GM12872 (cell line): Measurements from ENCODE around the gene ARHGAP24.

Experiments
- TF ChIP-seq, protein P1 (sequence below): IDR thresholded peaks from 3 replicates; pipeline ENCODE4 v1.5.1; 2011; ENCODE audit warnings: low read depth, mild to moderate bottlenecking, low read length, moderate library complexity; ENCODE audit not compliant: insufficient read depth

ARHGAP24 gene

DNA sequence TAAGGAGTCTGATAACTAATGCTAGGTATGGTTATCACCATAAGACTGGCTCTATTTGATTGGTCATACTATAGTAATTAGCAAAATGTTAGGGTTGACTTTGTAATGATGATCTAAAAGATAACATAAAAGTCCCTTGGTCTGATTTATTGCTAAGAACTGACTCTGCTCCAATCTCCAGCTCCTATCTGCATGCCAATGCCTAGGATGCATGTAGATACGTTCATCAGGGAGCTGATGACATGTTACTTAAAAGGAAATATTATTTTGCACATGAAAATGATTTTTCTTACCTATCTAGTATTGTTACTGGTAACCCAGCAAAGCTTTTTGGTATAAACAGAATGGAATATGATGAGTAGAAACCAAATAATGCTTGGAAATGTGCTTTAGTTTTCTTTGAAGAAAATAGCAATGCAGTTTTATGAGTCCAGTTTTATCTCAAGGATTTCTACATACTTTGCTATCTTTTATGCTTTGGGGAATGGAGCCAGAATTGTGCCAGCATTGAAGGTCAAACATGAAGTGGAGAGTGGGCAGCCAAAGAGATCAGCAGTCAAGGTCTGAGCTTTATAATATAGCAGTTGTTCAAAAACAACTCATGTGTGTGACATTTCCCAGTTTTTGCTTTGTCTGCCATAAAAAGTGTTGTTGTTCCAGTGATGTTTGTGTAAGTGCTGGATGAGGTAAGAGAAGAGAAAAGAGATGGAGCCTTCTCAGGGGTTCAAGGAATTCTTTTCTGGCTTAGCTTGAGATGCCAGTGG, 121.0 kb downstream of the ARHGAP24 start:
- TF ChIP-seq, protein P1, sequence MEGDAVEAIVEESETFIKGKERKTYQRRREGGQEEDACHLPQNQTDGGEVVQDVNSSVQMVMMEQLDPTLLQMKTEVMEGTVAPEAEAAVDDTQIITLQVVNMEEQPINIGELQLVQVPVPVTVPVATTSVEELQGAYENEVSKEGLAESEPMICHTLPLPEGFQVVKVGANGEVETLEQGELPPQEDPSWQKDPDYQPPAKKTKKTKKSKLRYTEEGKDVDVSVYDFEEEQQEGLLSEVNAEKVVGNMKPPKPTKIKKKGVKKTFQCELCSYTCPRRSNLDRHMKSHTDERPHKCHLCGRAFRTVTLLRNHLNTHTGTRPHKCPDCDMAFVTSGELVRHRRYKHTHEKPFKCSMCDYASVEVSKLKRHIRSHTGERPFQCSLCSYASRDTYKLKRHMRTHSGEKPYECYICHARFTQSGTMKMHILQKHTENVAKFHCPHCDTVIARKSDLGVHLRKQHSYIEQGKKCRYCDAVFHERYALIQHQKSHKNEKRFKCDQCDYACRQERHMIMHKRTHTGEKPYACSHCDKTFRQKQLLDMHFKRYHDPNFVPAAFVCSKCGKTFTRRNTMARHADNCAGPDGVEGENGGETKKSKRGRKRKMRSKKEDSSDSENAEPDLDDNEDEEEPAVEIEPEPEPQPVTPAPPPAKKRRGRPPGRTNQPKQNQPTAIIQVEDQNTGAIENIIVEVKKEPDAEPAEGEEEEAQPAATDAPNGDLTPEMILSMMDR = no peak

DNA sequence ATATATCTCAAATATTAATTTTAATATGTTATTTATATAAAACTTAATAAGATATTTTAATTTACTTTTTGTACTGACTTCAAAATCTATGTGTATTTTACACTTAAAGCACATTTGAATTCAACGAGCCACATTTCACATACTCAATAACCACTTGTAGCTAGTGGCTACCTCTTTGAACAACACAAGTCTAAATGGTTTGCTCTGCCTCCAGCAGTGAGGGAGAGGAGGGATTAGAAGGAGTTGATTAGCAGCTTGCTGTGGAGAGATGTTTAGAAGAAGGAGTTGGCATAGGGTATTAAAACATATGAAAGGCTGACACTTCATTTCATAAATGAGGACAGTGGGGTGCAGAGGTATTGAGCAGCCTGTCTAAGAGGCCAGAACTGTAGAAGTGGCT, 124.0 kb downstream of the ARHGAP24 start:
- TF ChIP-seq, protein P1 = no peak

DNA sequence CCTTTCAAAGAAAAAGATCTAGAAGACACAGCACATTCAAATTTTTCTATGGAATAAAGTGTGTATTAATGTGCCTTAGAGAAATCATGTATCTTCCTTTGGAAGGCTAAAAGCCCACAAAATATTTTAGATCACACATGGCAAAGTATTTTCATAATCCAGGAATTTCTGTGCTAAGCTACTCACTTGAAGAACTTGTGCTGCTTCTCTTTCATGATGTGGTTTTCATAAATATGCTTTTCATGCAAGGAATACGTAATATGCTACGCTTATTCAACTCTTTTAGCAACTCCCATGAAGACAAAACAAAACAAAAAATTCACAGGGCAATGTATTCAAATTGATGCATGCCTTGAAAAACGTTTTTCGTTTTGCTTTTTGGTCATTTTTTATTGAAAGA, 125.6 kb downstream of the ARHGAP24 start:
- TF ChIP-seq, protein P1 = no peak

DNA sequence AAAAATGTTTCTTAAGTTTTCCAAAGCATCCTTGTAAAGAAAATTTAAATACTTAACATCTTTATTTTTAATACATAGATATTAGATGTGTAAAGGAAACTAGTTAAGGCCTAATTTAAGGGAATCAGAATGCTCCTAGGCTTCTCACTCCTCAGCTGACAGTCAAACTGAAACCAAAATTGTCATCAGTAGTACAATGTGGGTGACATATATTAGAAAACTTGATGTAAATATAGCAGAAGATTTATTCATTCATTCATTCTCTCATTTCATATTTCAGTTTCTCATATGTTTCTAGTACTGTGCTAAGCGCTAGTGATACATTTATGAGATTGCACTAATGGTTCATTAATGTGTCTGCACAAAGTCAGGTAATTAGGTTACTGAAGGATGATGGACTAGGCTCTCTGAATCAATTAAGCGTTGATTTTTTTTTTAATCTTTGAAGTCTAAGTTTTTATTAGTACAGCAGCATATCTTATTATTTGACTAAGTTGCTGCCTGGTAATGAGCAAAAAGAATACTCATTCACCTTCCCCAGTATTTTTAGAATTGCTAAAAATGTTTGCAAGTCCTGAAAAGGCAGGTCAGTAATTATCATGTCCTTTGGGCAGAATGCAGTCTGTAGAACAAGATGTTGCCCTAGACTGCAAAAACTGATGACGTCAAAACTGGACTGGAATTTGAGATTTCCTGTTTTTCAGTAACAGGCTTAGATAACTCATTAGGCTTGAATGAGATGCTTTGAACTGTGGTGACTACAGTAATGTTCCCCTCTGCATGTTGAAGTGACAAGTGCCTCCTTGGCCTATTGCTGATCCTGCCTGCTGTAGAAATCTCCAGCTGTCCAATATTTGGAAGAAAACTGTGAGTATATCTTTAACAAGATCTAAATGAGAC, 128.7 kb downstream of the ARHGAP24 start:
- TF ChIP-seq, protein P1 = no peak

DNA sequence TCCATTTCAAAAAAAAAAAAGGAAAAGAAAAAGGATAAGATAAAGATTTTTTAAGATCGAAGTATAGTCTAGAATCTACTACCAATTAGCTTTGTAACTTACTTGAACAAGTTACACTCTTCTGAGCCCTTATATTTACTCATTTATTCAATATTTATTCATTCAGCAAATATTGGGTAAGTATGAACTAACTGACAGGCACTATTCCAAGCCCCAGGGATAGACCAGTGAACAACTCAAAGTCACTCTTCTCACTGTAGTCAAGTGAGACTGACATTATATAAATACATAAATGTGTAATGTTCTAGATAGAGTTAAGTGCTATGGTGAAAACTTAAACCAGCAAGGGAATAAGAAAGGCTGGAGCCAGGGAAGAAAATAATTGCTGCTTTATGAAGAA, 131.6 kb downstream of the ARHGAP24 start:
- TF ChIP-seq, protein P1 = no peak

DNA sequence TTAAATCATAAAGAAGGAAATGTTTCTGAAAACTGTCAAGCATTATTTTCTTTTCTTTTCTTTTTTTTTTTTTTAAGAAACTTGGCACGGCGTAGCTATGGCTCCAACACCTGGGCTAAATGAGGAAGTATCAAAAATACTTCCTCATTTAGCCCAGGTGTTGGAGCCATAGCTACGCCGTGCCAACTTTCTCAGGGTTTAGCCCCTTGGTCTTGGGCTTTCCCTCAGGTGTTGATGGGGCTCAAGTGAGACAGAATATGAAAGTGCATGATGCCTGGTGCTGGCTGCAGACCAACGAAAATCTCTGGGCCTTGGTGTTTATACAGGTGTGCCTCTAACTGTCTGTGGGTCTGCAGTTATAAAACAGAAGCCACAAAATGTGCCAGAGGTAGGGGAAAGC, 132.7 kb downstream of the ARHGAP24 start:
- TF ChIP-seq, protein P1 = no peak

DNA sequence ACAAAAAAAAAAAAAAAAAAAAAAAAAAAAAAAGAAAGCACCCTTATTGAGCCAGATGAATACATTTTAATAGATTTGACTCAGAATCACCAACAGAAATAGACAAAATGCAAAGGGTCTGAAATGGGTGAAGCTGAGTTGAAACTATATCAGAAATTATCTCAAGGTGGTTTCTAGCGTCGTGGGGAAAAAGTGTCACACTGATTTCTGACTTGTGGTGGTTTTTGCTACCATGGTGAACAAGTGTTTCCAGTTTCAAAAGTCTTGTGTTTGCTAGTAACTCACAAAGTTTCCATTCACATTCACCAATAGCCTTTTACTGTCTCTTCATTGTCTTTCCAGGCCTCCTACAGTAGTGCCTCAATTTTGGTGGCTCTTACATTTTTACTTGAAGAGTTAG, 135.5 kb downstream of the ARHGAP24 start:
- TF ChIP-seq, protein P1 = no peak
